ENCODE results near the gene NPSR1. TPM values are rescaled to one million over a fixed set of nuclear protein-coding genes. Genes with fewer than 3 reads are reported as not detected.

NPSR1 gene
- total and polyA plus RNA-seq, 2 experiments from 2014 or later = not detected

DNA sequence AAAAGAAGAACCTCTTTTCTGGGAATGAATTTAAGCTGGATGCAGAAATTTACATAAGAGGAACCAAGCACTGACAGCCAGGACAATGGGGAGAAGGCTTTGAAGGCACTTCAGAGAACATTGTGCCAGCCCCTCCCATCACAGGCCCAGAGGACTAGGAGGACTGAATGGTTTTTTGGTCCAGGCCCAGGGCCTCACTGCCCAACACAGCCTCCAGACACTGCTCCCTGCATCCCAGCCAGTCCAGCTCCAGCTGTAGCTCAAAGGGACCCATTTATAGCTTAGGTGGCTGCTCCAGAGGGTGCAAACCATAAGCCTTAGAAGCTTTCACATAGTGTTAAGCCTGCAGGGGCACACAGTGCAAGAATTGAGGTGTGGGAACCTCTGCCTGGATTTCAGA is 237.2 kb downstream of the NPSR1 start:
- Histone ChIP-seq H3K4me1 (ENCODE audit: low read depth) (no peaks in the 10 kb centered on the region), H3K9me3 (ENCODE audit: low read depth) (no peaks in the 10 kb centered on the region), H3K4me3 (no peak overlapping the region), H3K27ac (no peak overlapping the region), H3K36me3 (no peaks in the 10 kb centered on the region), H3K27me3 (no peaks in the 10 kb centered on the region)
- no peak for DNase-seq (ENCODE audit: low read depth in 1 of 2, low spot score in 1 of 2)
- TF ChIP-seq, protein P1, sequence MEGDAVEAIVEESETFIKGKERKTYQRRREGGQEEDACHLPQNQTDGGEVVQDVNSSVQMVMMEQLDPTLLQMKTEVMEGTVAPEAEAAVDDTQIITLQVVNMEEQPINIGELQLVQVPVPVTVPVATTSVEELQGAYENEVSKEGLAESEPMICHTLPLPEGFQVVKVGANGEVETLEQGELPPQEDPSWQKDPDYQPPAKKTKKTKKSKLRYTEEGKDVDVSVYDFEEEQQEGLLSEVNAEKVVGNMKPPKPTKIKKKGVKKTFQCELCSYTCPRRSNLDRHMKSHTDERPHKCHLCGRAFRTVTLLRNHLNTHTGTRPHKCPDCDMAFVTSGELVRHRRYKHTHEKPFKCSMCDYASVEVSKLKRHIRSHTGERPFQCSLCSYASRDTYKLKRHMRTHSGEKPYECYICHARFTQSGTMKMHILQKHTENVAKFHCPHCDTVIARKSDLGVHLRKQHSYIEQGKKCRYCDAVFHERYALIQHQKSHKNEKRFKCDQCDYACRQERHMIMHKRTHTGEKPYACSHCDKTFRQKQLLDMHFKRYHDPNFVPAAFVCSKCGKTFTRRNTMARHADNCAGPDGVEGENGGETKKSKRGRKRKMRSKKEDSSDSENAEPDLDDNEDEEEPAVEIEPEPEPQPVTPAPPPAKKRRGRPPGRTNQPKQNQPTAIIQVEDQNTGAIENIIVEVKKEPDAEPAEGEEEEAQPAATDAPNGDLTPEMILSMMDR (IDR thresholded peaks at IDR 0.05; ENCODE audit: low read depth, low read length) = no peak
